CD4-positive, alpha-beta T cell treated with Interleukin-12 subunit alpha and Interleukin-12 subunit beta, for 1 hour (primary cell): Measurements from ENCODE around the gene IGSF1.

Experiments used
- DNase-seq: peaks from one replicate; pipeline ENCODE4 v3.0.0-alpha.2; 2020

Gene IGSF1, protein sequence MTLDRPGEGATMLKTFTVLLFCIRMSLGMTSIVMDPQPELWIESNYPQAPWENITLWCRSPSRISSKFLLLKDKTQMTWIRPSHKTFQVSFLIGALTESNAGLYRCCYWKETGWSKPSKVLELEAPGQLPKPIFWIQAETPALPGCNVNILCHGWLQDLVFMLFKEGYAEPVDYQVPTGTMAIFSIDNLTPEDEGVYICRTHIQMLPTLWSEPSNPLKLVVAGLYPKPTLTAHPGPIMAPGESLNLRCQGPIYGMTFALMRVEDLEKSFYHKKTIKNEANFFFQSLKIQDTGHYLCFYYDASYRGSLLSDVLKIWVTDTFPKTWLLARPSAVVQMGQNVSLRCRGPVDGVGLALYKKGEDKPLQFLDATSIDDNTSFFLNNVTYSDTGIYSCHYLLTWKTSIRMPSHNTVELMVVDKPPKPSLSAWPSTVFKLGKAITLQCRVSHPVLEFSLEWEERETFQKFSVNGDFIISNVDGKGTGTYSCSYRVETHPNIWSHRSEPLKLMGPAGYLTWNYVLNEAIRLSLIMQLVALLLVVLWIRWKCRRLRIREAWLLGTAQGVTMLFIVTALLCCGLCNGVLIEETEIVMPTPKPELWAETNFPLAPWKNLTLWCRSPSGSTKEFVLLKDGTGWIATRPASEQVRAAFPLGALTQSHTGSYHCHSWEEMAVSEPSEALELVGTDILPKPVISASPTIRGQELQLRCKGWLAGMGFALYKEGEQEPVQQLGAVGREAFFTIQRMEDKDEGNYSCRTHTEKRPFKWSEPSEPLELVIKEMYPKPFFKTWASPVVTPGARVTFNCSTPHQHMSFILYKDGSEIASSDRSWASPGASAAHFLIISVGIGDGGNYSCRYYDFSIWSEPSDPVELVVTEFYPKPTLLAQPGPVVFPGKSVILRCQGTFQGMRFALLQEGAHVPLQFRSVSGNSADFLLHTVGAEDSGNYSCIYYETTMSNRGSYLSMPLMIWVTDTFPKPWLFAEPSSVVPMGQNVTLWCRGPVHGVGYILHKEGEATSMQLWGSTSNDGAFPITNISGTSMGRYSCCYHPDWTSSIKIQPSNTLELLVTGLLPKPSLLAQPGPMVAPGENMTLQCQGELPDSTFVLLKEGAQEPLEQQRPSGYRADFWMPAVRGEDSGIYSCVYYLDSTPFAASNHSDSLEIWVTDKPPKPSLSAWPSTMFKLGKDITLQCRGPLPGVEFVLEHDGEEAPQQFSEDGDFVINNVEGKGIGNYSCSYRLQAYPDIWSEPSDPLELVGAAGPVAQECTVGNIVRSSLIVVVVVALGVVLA (N-terminal part only)

DNA sequence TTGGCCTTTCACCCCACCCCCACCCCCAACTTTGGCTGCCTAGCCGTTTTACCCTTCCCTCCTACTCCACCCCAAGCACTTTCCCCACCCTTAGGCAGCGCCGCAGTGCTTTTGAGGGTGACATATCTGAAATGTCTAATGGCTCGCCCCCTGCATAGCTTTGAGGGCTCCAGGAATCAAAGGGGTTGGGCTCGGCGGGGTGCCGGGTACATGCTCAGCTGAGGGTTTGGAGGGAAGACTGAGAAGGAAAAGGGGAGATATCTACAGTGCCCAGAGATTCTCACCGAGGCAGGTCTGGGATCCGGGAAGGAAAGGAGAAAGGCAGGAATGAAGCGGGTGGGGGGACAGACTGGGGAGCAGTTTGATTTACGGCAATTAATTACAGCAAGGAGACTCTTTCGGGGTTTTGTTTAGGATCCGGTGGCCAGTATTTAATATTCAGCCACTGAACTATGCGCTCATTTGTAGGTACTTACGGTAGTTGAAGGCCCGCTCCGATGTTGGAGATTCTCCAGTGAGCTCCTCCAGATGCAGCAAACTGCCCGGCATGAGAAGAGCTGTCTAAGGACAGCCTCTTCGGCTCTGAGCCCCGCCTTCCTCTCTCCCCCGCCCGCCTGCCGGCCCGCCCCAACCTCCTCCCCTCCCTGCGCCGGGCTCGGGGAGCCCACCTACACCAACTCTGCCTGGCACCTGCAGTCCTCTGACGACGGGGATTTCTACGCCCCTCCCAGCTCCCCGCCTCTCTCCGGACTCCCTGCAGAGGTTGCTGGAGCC lies at the start of gene IGSF1:
Gene IGSF1, minus strand, starts transcription at position 569 of the 774 bp plus-strand sequence. CDS start 2,632 bp downstream, outside the sequence.
- no peak for DNase-seq

DNA sequence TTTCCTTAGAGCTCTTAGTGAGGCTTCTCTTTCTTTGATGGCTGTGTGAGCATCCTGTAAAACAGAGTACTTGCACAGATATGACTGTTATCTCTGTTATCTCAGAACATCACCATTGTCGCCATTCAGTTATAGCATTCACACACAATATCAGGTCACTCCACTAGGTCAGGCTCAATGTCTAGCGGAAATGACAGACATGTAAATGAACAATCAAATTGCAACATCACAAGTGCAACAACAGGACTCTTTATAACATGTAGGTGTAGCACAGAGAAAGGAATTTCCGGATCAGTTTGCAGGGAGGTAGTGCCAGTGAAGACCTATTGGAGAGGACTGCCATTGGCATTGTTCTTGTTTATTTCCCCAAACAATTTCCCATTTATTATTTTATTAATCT lies 43.2 kb upstream of the IGSF1 start:
- no peak for DNase-seq

DNA sequence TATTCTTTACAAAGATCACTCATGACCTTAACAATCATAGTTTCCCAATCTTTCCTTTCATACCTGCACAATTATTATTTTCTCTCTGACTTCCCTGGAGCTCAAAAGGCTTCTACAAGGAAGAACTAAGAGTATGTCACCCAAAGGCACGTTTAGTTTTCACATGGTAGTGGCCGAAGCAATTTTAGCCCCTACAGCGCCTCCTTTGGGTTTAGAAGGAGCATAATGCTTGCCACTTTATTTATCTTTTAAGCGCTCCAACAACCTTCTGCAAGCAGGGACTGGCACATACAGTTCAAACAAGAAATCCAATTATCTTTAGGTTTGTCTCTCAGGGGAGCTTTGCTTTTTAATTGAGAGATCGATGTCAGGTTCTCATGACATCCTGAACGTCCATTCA lies 42.0 kb upstream of the IGSF1 start:
- no peak for DNase-seq

DNA sequence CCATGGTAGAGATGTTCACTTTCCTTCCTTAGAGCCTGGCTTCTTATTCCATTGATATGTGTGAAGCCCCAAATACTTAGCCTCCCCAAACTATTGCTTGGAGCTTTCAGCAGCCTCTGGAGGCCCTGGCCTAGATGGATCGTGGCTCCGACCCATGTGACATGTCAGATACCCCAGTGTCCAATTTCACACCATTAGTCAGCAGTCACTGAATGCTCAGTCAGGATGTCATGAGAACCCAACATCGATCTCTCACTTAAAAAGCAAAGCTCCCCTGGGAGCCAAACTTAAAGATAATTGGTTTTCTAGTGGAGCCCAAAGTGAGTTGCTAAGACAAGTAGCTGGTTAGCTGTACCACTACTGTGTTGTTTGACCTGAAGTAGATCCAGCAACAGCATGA lies 41.6 kb upstream of the IGSF1 start:
- DNase-seq: no peak

DNA sequence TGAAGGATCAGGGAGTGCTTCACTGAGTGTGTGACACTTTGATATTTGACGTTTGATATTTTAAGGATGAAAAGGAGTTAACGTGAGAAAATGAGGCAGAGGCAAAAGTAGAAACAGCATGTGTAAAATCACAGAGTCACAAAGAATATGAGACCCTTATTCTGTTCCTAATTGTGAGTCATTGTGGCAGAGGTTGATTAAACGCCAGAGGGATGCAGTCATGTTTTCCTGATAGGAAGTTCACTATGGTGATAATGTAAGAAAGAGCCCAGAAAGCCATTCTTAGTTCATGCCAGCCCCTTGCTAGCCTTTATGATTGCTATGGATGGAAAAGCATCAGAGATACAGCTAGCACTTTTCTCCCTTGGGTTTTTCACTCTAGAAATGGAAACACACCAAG lies 33.5 kb upstream of the IGSF1 start:
- DNase-seq: no peak

DNA sequence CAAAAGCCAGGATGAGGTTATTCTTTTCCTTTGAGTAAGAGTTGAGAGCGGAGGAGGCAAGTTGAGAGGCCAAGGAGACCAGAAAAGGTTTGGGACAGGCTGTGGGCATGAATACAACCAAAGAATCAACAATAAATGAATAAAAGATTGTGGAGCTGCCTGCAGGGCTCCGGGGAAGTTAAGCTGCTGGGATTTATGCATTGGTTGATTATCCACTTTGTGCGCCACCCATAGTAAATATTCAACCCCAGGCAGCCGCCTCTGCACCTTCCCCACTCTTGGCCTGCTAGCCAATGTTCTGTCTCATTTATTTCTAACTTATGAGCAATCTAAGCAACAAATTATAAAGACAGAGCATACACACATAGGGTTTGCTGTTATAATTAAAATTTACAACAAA lies 28.2 kb upstream of the IGSF1 start:
- no peak for DNase-seq

DNA sequence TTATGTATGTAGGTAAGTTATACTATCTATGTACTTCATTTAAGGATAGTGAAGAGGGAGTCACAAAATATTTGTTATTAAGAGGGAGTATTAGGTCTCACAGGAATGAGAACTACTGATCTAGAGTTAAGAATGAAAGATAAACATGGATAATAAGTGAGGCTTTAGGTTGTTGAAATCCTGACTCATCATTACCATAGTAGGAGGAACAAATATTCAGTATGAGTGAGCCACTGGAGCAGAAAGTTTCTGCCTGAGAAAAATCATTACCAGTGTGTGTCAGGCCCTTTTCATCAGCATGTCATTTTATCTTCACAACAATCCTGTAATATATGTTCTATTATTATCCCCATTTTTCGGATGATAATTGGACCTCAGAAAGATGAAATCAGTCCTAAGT lies 27.2 kb upstream of the IGSF1 start:
- DNase-seq: no peak

DNA sequence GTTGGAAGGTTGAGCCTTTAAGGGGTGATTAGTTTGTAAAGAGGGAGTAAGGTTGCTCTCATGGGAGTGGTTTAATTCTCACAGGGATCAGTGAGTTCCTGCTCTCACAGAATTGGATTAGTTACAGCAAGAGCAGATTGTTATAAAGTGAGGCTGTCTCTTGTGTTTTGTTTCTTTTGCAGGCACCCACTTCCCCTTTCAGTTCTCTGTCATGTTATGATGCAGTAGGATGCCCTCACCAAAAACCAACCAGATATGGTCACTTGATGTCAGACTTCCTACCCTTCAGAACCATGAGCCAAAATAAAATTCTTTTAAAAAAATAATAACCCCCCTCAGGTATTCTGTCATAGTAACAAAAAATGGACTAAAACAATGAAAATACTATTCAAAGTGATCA lies 19.9 kb upstream of the IGSF1 start:
- DNase-seq: no peak

DNA sequence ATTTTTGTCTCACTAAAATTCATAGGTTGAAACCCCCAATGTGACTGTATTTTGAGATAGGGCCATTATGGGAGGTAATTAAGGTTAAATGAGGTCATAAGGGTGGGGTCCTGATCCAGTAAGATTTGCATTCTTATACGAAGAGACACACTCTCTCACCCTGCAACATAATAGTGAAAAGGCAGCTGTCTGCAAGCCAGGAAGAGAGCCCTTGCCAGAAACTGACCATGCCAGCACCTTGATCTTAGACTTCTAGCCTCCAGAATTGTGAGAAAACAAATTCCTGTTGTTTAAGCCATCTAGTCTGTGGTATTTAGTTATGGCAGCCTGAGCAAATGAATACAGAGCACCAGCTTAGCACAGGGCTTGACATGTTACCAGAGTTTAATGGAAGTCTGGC lies 17.5 kb upstream of the IGSF1 start:
- no peak for DNase-seq

DNA sequence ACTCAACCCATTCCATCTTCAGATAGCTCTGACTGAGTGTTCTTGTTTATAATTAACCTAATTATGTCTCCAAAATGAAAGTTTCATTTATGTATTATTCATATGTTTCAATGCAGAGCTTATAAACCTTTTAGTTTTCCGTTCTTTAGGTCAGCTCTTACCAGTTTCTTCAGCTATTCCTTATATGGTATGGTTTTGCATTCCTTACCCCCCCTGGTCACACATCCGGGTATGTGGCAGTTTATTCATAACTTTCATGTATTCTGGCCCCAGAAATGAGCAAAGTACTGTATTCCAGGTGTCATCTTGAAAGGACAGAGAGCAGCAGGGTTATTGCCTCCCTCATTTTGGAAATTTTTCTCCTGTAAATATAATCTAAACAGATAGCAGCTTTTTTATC lies 16.8 kb upstream of the IGSF1 start:
- no peak for DNase-seq

DNA sequence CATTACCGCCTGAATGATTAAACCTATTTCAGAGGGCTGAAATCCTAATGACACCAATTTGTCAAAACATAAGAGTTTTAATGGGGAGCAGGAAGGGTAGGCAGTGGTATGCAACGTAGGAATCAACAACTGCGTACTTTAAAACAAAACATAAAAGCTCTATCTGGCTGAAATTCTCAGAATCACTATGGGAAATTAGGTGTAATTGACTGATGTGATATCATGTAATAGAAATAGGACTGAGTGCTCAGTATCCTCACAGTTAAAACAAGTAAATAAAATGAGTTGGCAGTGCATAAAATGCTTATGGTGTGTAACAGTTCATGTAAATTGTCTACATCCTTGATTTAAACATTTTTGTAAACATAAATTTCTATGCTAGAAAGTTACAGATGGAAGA lies 13.6 kb upstream of the IGSF1 start:
- DNase-seq: no peak

DNA sequence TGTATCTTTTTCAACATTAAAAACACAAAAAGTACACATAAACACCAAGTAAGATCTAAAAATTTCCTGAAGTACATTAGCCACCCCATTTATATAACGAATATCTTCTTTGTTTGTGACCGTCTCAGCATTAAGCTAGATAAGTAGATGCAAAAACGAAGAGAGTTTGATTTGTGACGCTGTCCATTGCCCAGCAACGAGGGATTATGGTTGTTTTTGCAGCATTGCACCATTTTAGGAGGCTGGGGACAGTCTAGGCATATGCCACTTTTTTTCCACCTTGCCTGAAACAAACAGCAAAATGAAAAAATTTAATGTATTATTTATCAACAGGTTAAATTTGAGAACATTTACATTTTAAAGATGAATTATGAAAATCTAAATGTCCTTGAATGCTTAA lies 12.0 kb upstream of the IGSF1 start:
- DNase-seq: no peak

DNA sequence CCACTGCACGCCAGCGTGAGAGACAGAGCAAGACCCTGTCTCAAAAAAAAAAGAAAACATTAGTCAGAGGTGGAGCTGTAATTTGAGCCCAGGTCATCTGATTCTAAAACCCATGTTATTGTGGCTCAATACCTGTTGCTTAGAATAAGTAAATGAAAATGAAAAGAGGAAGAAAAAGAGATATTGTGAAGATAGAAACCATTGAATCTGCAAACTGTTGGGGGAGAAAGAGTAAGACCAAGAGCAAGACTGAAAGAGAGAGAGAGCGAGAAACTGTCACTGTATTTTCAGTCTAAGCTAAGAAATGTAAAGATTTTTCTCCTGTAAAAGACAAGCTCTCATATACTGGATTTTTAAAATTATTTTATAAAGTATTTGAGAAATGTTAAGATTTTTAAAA lies 9.7 kb upstream of the IGSF1 start:
- no peak for DNase-seq

DNA sequence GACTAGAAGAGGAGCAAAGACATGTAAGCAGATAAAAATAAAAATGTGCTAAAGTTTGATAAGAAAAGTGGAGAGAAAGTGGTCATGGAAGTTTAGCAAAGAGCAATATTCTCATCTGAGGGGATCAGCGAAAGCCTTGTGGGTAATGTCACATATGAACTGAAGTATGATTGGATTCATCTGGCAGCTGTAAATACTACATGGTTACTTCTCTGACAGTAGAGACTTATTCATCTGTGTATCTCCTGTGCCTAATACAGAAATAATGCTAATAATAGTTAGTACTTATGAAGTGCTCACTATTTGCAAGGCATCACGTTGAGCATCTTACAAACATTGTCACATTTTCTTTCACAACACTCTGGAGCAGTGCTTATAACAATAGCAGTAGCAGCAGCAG lies 8.9 kb upstream of the IGSF1 start:
- no peak for DNase-seq

DNA sequence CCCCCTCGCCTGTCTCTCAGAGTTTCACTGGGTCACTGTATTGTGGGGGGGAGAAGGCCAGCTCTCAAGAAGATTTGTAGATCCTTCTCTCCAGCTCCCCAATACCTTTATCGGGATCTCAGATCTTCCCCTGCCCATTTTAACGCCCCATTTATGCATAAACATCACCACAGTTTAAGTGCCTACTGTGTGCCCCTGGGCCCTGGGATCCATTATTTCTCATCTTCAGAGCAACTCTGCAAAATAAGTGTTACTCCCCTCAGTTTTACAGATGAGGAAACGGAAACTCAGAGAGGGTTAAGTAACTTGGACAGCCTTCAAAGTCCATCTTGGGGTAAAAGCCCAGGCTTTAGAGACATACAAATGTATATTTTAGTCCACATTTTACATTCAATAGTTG lies 421 bp upstream of the IGSF1 start:
- no peak for DNase-seq

DNA sequence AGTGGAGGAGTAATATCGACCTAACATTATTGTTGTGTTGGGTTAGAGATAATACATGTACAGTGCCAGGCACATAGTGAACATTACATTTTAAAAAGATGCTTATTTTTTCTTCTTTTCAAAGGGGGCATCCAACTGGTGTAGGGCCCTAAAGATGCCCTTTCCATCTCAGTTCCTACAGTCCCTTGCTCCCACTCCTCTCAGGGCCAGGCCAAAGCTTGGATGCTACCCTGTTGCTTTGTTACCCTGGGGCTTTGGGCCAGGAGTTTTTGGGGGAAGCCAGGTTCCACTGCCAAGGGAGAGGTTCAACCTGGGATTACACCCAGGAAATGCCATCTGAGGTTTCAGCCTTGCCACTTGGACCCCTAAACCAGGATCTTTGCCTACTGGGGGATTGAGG lies 918 bp downstream of the IGSF1 start:
- no peak for DNase-seq

DNA sequence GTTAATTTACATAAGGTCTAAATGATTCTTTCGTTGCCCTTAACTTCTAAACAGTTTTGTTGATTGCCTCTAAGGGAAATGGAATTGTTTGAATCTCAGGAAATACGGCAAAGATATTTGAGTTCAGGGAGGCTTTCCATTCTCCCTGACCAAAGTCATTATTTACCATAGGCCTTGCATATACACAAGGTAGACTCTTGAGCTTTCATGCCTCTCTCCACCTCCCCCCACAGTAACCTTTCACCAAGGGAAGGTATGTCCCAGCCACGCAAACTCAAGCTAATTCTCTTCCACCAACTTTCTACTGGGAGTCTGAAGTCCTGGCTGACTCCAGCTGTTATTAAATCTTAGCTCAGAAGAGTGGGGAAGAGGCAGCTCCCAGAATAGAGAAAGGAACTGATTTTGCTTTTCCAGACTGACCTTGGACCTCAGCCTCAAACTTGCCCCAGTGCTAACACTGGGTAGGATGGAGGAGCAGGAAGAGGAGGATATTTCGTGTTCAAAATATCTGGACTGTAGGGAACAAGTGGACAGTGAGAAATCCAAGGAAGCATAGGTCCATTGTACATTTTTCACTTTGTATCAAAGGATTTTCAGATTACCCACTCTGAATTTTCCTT lies 1.4 kb downstream of the IGSF1 start:
- no peak for DNase-seq

DNA sequence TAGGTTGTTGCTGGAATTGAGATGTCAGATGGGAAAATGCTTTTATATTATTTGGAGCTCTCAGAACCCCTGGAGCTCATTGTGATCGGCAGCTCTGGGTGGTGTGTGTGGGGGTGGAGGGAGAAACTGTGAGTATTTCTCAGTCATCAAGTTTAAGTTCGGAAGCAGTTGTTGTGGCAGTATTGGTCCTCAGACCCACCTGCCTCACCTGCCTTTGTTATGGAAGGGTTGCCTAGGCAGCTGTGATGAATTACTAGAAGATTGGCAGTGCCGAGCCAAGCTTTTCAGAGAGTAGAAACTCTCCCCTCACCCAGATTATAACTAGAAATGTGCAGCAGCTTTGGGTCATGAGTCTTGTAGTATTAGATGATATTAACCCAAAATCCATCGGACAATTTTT lies 9.5 kb downstream of the IGSF1 start:
- no peak for DNase-seq

DNA sequence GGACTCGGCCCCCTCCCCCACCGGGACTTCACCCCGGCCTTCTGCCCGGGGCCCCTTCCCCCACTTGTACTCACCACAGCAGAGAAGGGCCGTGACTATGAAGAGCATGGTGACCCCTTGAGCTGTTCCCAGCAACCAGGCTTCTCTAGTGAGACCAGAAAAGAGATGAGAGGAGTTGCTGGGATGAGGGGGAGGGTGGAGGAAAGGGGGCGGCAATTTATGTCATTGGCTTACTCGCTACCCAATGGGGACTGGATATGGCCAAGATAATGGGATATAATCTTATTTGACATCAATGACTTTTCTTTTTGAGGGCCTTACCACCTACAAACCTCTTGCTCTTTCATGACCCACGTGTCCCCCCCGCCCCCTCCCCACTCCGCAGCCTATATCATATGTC lies 9.9 kb downstream of the IGSF1 start:
- DNase-seq: no peak

DNA sequence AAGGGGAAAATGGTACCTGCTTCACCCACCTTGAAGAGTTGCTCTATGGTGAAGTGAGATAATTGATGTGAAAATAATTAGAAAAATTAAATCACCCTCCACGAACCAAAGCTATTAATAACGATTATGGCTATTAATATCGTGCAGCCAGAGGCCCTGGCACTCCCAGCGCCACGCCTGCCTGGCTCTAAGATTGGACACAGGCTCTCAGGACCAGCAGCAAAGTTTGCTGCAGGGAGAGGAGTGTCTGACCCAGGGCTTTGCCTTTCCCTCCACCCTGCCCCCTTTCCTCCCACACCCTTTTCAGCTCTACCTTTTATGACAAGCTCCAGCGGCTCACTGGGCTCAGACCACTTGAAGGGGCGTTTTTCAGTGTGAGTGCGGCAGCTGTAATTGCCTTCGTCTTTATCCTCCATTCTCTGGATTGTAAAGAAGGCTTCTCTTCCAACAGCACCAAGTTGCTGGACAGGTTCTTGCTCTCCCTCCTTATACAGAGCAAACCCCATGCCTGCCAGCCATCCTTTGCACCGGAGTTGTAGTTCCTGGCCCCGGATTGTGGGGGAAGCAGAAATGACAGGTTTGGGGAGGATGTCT lies 11.5 kb downstream of the IGSF1 start:
- DNase-seq: no peak

DNA sequence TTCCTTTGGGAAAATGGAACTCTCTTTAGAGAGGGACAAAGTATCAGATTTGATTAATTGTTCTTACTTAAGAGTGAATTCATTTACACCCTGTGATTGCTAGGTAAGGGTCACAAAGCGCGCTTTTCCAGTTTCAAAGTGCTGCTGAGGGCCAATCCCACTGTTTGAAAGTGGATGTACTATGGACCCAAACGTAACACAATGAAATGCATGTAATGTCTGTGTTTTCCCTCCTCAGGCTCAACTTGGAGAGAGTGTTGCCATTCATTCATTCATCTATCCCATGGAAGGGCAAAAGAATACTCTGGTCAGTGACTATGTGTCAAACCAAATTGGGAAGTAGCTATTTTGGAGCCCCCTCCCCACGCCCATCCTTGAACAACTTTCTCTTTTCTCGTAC lies 16.1 kb downstream of the IGSF1 start:
- DNase-seq: no peak

DNA sequence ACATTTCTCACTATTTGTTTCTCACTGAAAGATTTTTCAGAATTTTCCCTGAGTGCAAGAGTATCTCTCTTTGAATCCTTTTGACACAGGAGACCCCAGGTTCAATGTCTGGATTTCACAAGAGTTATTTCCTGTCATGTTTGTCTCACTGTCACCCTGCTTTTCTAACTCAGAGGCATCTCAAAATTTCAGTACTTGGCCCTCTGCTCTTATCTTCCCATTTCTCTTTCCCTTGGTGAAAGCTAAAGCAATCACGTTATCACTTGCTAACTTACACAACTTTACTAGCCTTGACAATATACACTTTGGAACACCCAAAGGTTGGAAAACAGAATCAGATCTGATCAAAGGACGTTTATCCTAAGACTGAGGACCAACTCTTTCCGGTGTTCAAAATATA lies 17.3 kb downstream of the IGSF1 start:
- DNase-seq: no peak
